SU-DHL-6 (cell line): ENCODE data around the gene DISP1.

ENCODE experiments used
- H2AFZ ChIP-seq: fragments of 200-600 bp; sonication (generic); 2 replicates; pipeline ENCODE4 v1.6.1; 2014; ENCODE audit warnings: low read depth, mild to moderate bottlenecking, moderate library complexity, mixed read lengths, antibody characterized with exemption, low read length; ENCODE audit not compliant: severe bottlenecking
- H3F3A ChIP-seq: fragments of 200-600 bp; shearing (Covaris generic); 2 replicates; pipeline ENCODE4 v1.6.0; 2016; ENCODE audit warnings: antibody characterized with exemption, mild to moderate bottlenecking; ENCODE audit not compliant: insufficient read depth
- H3K27ac ChIP-seq: fragments of 200-600 bp; sonication (generic); 2 replicates; pipeline ENCODE4 v1.5.1; 2016; ENCODE audit warnings: low read depth, mild to moderate bottlenecking, low read length, moderate library complexity, mixed read lengths
- H3K27me3 ChIP-seq: fragments of 200-600 bp; sonication (generic), shearing (Covaris generic); 2 replicates; pipeline ENCODE4 v1.6.0; 2014; ENCODE audit warnings: mild to moderate bottlenecking, low read length
- H3K36me3 ChIP-seq: fragments of 200-600 bp; sonication (generic); 2 replicates; pipeline ENCODE4 v1.6.1; 2014; ENCODE audit warnings: mild to moderate bottlenecking, low read length, mixed read lengths
- H3K4me2 ChIP-seq: fragments of 300-600, 200-600 bp; shearing (Covaris generic), sonication (generic); 2 replicates; pipeline ENCODE4 v1.6.0; 2014; ENCODE audit warnings: low read length, low read depth, mild to moderate bottlenecking; ENCODE audit not compliant: poor library complexity, severe bottlenecking
- H3K4me3 ChIP-seq: fragments of 200-600 bp; sonication (generic); 2 replicates; pipeline ENCODE4 v1.5.1; 2014; ENCODE audit warnings: antibody characterized with exemption, low read length, mild to moderate bottlenecking, mixed read lengths; ENCODE audit not compliant: insufficient read depth, poor library complexity, severe bottlenecking
- H3K79me2 ChIP-seq: fragments of 200-600 bp; sonication (generic); 2 replicates; pipeline ENCODE4 v1.6.1; 2014; ENCODE audit warnings: mild to moderate bottlenecking, low read length, moderate library complexity; ENCODE audit not compliant: insufficient read depth
- H3K9ac ChIP-seq: fragments of 200-600 bp; sonication (generic); 2 replicates; pipeline ENCODE4 v1.7.0; 2014; ENCODE audit warnings: mild to moderate bottlenecking, low read length
- H3K9me2 ChIP-seq: fragments of 200-600 bp; sonication (generic); replicated peaks from 2 replicates; pipeline ENCODE4 v1.6.1; 2014; ENCODE audit warnings: low read length; ENCODE audit not compliant: insufficient read depth
- H3K9me3 ChIP-seq: fragments of 200-600 bp; sonication (generic); 2 replicates; pipeline ENCODE4 v1.6.1; 2014; ENCODE audit warnings: low read length, mixed read lengths; ENCODE audit not compliant: insufficient read depth
- H4K20me1 ChIP-seq: fragments of 200-600 bp; sonication (generic); 2 replicates; pipeline ENCODE4 v1.6.1; 2014; ENCODE audit warnings: low read depth, mild to moderate bottlenecking, antibody characterized with exemption, low read length, moderate library complexity, mixed read lengths
- CTCF ChIP-seq: fragments of 200-600 bp; sonication (generic); IDR thresholded peaks from one replicate; pipeline ENCODE4 v1.5.1; 2017; ENCODE audit warnings: antibody characterized with exemption, mild to moderate bottlenecking, low read length, moderate library complexity; ENCODE audit not compliant: insufficient read depth, poor library complexity, severe bottlenecking
- EZH2phosphoT487 ChIP-seq: fragments of 200-600 bp; sonication (generic), shearing (Covaris generic); conservative IDR thresholded peaks from 2 replicates; pipeline ENCODE4 v1.6.1; 2018; ENCODE audit warnings: mild to moderate bottlenecking, antibody characterized with exemption, low read length, moderate library complexity, mixed read lengths

The DISP1 gene

GRCh38 chr1:222798975-222799374 lies 15.9 kb upstream of the DISP1 start:
- Histone ChIP-seq H3K27ac (no peak overlapping the region), H3K4me3 (no peak overlapping the region), H3K9me3 (no peaks in the 10 kb centered on the region), H3K9me2 (no peaks in the 10 kb centered on the region), H3K4me2 (no peak overlapping the region), H4K20me1 (no peaks in the 10 kb centered on the region), H3F3A (no peaks in the 10 kb centered on the region), H3K79me2 (no peaks in the 10 kb centered on the region), H3K27me3 (no peaks in the 10 kb centered on the region), H3K36me3 (no peaks in the 10 kb centered on the region), H3K9ac (no peak overlapping the region), H2AFZ (no peak overlapping the region)
- TF ChIP-seq EZH2phosphoT487, result no peak
- TF ChIP-seq CTCF, result no peak

- no peak overlapping the region for H2AFZ ChIP-seq
- no peak for TF ChIP-seq CTCF
- TF ChIP-seq EZH2phosphoT487, result no peak
- H3K27ac ChIP-seq, result no peak overlapping the region
- H3K9ac ChIP-seq, result no peak overlapping the region
- no peaks in the 10 kb centered on the region for H3K36me3 ChIP-seq
- no peaks in the 10 kb centered on the region for H4K20me1 ChIP-seq
- no peaks in the 10 kb centered on the region for H3F3A ChIP-seq
- no peaks in the 10 kb centered on the region for H3K9me3 ChIP-seq
- no peak overlapping the region for H3K4me3 ChIP-seq
- H3K9me2 ChIP-seq, result no peaks in the 10 kb centered on the region
- no peaks in the 10 kb centered on the region for H3K79me2 ChIP-seq
- no peaks in the 10 kb centered on the region for H3K27me3 ChIP-seq
- no peak overlapping the region for H3K4me2 ChIP-seq
These were observed 13.8 kb upstream of the DISP1 start for GRCh38 chr1:222801067-222801466.

GRCh38 chr1:222811671-222812070 lies 3.2 kb upstream of the DISP1 start:
- H3K36me3 ChIP-seq, result no peaks in the 10 kb centered on the region
- H3K9me2 ChIP-seq, result no peaks in the 10 kb centered on the region
- no peaks in the 10 kb centered on the region for H3K79me2 ChIP-seq
- H3K4me3 ChIP-seq, result no peak overlapping the region
- no peak overlapping the region for H2AFZ ChIP-seq
- no peaks in the 10 kb centered on the region for H3K9me3 ChIP-seq
- no peaks in the 10 kb centered on the region for H4K20me1 ChIP-seq
- H3K27me3 ChIP-seq, result no peaks in the 10 kb centered on the region
- TF ChIP-seq CTCF, result no peak
- H3F3A ChIP-seq, result no peaks in the 10 kb centered on the region
- no peak overlapping the region for H3K9ac ChIP-seq
- H3K27ac ChIP-seq, result no peak overlapping the region
- no peak overlapping the region for H3K4me2 ChIP-seq
